A549 (cell line): ENCODE data around the gene B3GAT1. TPM values are rescaled to one million over a fixed set of nuclear protein-coding genes. Genes with fewer than 3 reads are reported as not detected.

ENCODE experiments used
- ATAC-seq, 2 experiments: fragments of 200-7000 bp in 1 of 2; fragments of >200 bp in 1 of 2; cut with Nextera tagmentation in 1 of 2; cut with Tn5 transposase in 1 of 2; 3 replicates each; pipeline versions ENCODE4 v1.8.0 to v1.9.1; 2018 to 2020; ENCODE audit warnings: mild to moderate bottlenecking in 1 of 2, moderate library complexity in 1 of 2
- CTCF ChIA-PET: fragments of 300-600 bp; sonication (Branson Sonifier 250); formaldehyde crosslinking; extraction: SDS; loops from one replicate; lab custom pipeline; 2021; ENCODE audit warnings: antibody characterized with exemption, inconsistent platforms; lab: Yijun Ruan, JAX
- POLR2A ChIA-PET: fragments of 350-600 bp; formaldehyde crosslinking; extraction: SDS; loops from one replicate; lab custom pipeline; 2021; ENCODE audit warnings: antibody characterized with exemption, inconsistent platforms; lab: Yijun Ruan, JAX
- DNase-seq, 2 experiments: peaks; one replicate each; pipeline versions ENCODE4 v3.0.0 to v3.0.0-alpha.2; 2011 to 2016; ENCODE audit warnings: low read depth in 1 of 2, low spot score in 1 of 2
- FAIRE-seq: peaks from 2 replicates; lab custom pipeline; 2011; peaks lifted over from hg19 to GRCh38; lab: Jason Lieb, UNC
- H3K27ac ChIP-seq, 2 experiments: fragments of >200 bp; sonication (Bioruptor Twin); formaldehyde crosslinking; 3 replicates each; pipeline ENCODE4 v1.5.1; 2016 to 2017
- H3K4me1 ChIP-seq: fragments of >200 bp; sonication (Bioruptor Twin); formaldehyde crosslinking; 3 replicates; pipeline ENCODE4 v1.6.1; 2016
- H3K4me2 ChIP-seq: fragments of >200 bp; sonication (Bioruptor Twin); formaldehyde crosslinking; 3 replicates; pipeline ENCODE4 v1.6.1; 2016
- H3K4me3 ChIP-seq: fragments of >200 bp; sonication (Bioruptor Twin); formaldehyde crosslinking; 3 replicates; pipeline ENCODE4 v1.5.1; 2016
- H3K9me3 ChIP-seq: fragments of >200 bp; sonication (Bioruptor Twin); formaldehyde crosslinking; 3 replicates; pipeline ENCODE4 v1.6.1; 2016
- BCL3 ChIP-seq: fragments of >200 bp; sonication (Bioruptor Twin); formaldehyde crosslinking; IDR thresholded peaks from 3 replicates; pipeline ENCODE4 v1.6.1; 2016
- CBX8 ChIP-seq: fragments of 200-600 bp; sonication (generic); IDR thresholded peaks from 2 replicates; pipeline ENCODE4 v1.6.1; 2016
- CEBPB ChIP-seq, 2 experiments: fragments of >200 bp in 1 of 2; sonication (Bioruptor Twin) in 1 of 2; formaldehyde crosslinking in 1 of 2; IDR thresholded peaks; 2 replicates each; pipeline ENCODE4 v1.6.1; 2012 to 2016
- CTCF ChIP-seq: fragments of >200 bp; sonication (Bioruptor Twin); formaldehyde crosslinking; IDR thresholded peaks from 3 replicates; pipeline ENCODE4 v1.5.1; 2016
- E2F6 ChIP-seq: IDR thresholded peaks from 2 replicates; pipeline ENCODE4 v1.6.1; 2012; ENCODE audit warnings: low read depth, borderline replicate concordance
- FOSB ChIP-seq: fragments of 250-450 bp; sonication (Bioruptor Pico); IDR thresholded peaks from 2 replicates; pipeline ENCODE4 v1.5.0; 2020; ENCODE audit warnings: mild to moderate bottlenecking, moderate library complexity
- FOXS1 ChIP-seq: fragments of 250-450 bp; sonication (Bioruptor Pico); IDR thresholded peaks from 2 replicates; pipeline ENCODE4 v1.5.0; 2020; ENCODE audit warnings: mild to moderate bottlenecking, moderate library complexity
- GATA3 ChIP-seq: IDR thresholded peaks from 2 replicates; pipeline ENCODE4 v1.6.1; 2012; ENCODE audit warnings: borderline replicate concordance
- HES2 ChIP-seq: fragments of >200 bp; sonication (Bioruptor Twin); formaldehyde crosslinking; IDR thresholded peaks from 2 replicates; pipeline ENCODE4 v1.6.1; 2016
- HMGXB4 ChIP-seq: fragments of 250-450 bp; sonication (Bioruptor Pico); IDR thresholded peaks from 2 replicates; pipeline ENCODE4 v1.5.0; 2021; ENCODE audit warnings: mild to moderate bottlenecking, moderate library complexity, borderline replicate concordance
- JUN ChIP-seq, 2 experiments: fragments of >200 bp; sonication (Bioruptor Twin); formaldehyde crosslinking; IDR thresholded peaks; 2 replicates in 1 of 2; 3 replicates in 1 of 2; pipeline ENCODE4 v1.6.1; 2016 to 2017
- JUNB ChIP-seq: fragments of >200 bp; sonication (Bioruptor Twin); formaldehyde crosslinking; IDR thresholded peaks from 2 replicates; pipeline ENCODE4 v1.6.1; 2016
- KDM1A ChIP-seq: fragments of 200-600 bp; sonication (generic); IDR thresholded peaks from 2 replicates; pipeline ENCODE4 v1.6.1; 2016; ENCODE audit warnings: low read depth, mild to moderate bottlenecking
- MAFK ChIP-seq: fragments of 450-650 bp; IDR thresholded peaks from 2 replicates; pipeline ENCODE4 v1.6.1; 2014; ENCODE audit not compliant: partially characterized antibody
- NFE2L2 ChIP-seq: fragments of 150-350 bp; conservative IDR thresholded peaks from 2 replicates; pipeline ENCODE4 v1.6.1; 2014; ENCODE audit warnings: low read length
- NR3C1 ChIP-seq: fragments of >200 bp; sonication (Bioruptor Twin); formaldehyde crosslinking; IDR thresholded peaks from 3 replicates; pipeline ENCODE4 v1.6.1; 2017
- PBX3 ChIP-seq: IDR thresholded peaks from 2 replicates; pipeline ENCODE4 v1.6.1; 2012
- PHF8 ChIP-seq: fragments of 200-600 bp; sonication (generic); IDR thresholded peaks from 2 replicates; pipeline ENCODE4 v1.6.1; 2016; ENCODE audit warnings: low read depth, mild to moderate bottlenecking, antibody characterized with exemption, moderate library complexity, borderline replicate concordance
- RAD21 ChIP-seq, 2 experiments: fragments of >200 bp in 1 of 2; sonication (Bioruptor Twin) in 1 of 2; formaldehyde crosslinking in 1 of 2; IDR thresholded peaks in 1 of 2; conservative IDR thresholded peaks in 1 of 2; 2 replicates in 1 of 2; 3 replicates in 1 of 2; pipeline ENCODE4 v1.6.1; 2012 to 2018; ENCODE audit warnings: inconsistent platforms in 1 of 2
- REST ChIP-seq: fragments of 200-600 bp; sonication (generic); IDR thresholded peaks from 2 replicates; pipeline ENCODE4 v1.6.1; 2016; ENCODE audit warnings: antibody characterized with exemption, mild to moderate bottlenecking, moderate library complexity
- SREBF2 ChIP-seq: fragments of 450-650 bp; IDR thresholded peaks from 2 replicates; pipeline ENCODE4 v1.6.1; 2014; ENCODE audit warnings: mild to moderate bottlenecking, moderate library complexity
- TFCP2L1 ChIP-seq: fragments of 250-450 bp; sonication (Bioruptor Pico); IDR thresholded peaks from 2 replicates; pipeline ENCODE4 v1.5.0; 2021; ENCODE audit warnings: mild to moderate bottlenecking
- USF2 ChIP-seq: fragments of 450-650 bp; IDR thresholded peaks from 2 replicates; pipeline ENCODE4 v1.6.1; 2014; ENCODE audit warnings: antibody characterized with exemption
- ZSCAN20 ChIP-seq: fragments of 250-450 bp; sonication (Bioruptor Pico); IDR thresholded peaks from 2 replicates; pipeline ENCODE4 v1.8.0; 2022; ENCODE audit warnings: mild to moderate bottlenecking, moderate library complexity
- WGBS: methylation state at CpG from one replicate; pipeline ENCODE4 v1.1.6; 2017; ENCODE audit errors: missing lambda C conversion rate; 5-methylcytosine and 5-hydroxymethylcytosine counted together
- polyA plus RNA-seq, 4 experiments: library from polyadenylated mRNA; depleted of rRNA in 3 of 4; stranded (reverse); fragments of >200 nt; fragmentation: RNase III in 1 of 4; extraction: RNeasy Plus Mini Kit Qiagen cat#74134 plus additional on column Dnase treatment in 1 of 4; gene quantifications; 2 replicates in 3 of 4; 3 replicates in 1 of 4; pipeline ENCODE4 v1.2.3, GENCODE V29; 2011 to 2017

B3GAT1 gene
- polyA plus RNA-seq, 2 of the 4 experiments (the other 2 are of a cell fraction), result not detected

- POLR2A ChIA-PET, result no interaction called here
- no peak for ATAC-seq
- TF ChIP-seq PHF8 (no peak), KDM1A (no peak), REST (no peak), JUNB (no peak), HES2 (no peak), PBX3 (no peak), JUN (IDR thresholded peaks at IDR 0.05) (no peak), SREBF2 (no peak), FOSB (CRISPR knock-in tag) (no peak), CTCF (no peak), RAD21 (conservative IDR thresholded peaks at IDR 0.05 in 1 of 2, IDR thresholded peaks at IDR 0.05 in 1 of 2) (no peak), CEBPB (IDR thresholded peaks at IDR 0.05) (no peak), BCL3 (no peak), E2F6 (no peak), MAFK (no peak)
- H3K9me3 ChIP-seq, result no peaks in the 10 kb centered on the region
- no peak for DNase-seq
- H3K4me3 ChIP-seq, result no peak overlapping the region
- H3K4me1 ChIP-seq, result no peaks in the 10 kb centered on the region
- CTCF ChIA-PET, result no interaction called here
- 77% methylated on average over 7 of the region's 7 CpGs for WGBS
- no peak overlapping the region for H3K4me2 ChIP-seq
- FAIRE-seq, result no peak
- H3K27ac ChIP-seq, result no peak overlapping the region
These were observed 38.1 kb upstream of the B3GAT1 start for GRCh38 chr11:134450186-134450585.

GRCh38 chr11:134449713-134450112 lies 37.7 kb upstream of the B3GAT1 start:
- H3K4me2 ChIP-seq, result no peak overlapping the region
- FAIRE-seq, result no peak
- no peaks in the 10 kb centered on the region for H3K4me1 ChIP-seq
- POLR2A ChIA-PET, result no interaction called here
- no peak for ATAC-seq
- TF ChIP-seq NFE2L2, result no peak
- no peak for TF ChIP-seq CBX8
- TF ChIP-seq NR3C1, result no peak
- TF ChIP-seq ZSCAN20 (CRISPR knock-in tag), result no peak
- no peak for TF ChIP-seq SREBF2
- no peak for TF ChIP-seq GATA3
- no peak for TF ChIP-seq JUN (IDR thresholded peaks at IDR 0.05)
- no peak for TF ChIP-seq USF2
- no peak for TF ChIP-seq TFCP2L1 (CRISPR knock-in tag)
- no peak for TF ChIP-seq FOXS1 (CRISPR knock-in tag)
- TF ChIP-seq E2F6, result no peak
- TF ChIP-seq HMGXB4 (CRISPR knock-in tag), result no peak
- TF ChIP-seq RAD21 (conservative IDR thresholded peaks at IDR 0.05 in 1 of 2, IDR thresholded peaks at IDR 0.05 in 1 of 2), result no peak
- no peak overlapping the region for H3K4me3 ChIP-seq
- CTCF ChIA-PET, result no interaction called here
- 7% methylated on average over 2 of the region's 7 CpGs for WGBS
- no peak for DNase-seq
- H3K9me3 ChIP-seq, result no peaks in the 10 kb centered on the region
- H3K27ac ChIP-seq, result no peak overlapping the region
